Lung (tissue), 12 donors: ENCODE data around the gene HYI. TPM values are rescaled to one million over a fixed set of nuclear protein-coding genes. Genes with fewer than 3 reads are reported as not detected.
A peak's percentile ranks its signal among the peaks of the same experiment; 100 is the strongest.

Experiments
- ATAC-seq: fragments of 200-7000 bp; cut with Tn5 transposase; one replicate; pipeline ENCODE4 v1.9.1; 2020; ENCODE audit warnings: moderate number of reproducible peaks; ENCODE audit not compliant: insufficient read depth, low FRiP score
- DNase-seq, 3 donors: peaks; one replicate each; pipeline ENCODE4 v3.0.0-alpha.2; 2013 to 2017
- H3K27ac ChIP-seq, 2 donors: one replicate each; pipeline ENCODE4 v1.5.1; 2013; ENCODE audit warnings: mild to moderate bottlenecking in 2 of 2, moderate library complexity in 2 of 2, control low read depth in 1 of 2, inconsistent platforms in 1 of 2, low read depth in 1 of 2, low read length in 1 of 2
- H3K27me3 ChIP-seq, 3 donors: one replicate each; pipeline ENCODE4 v1.5.1; 2013; ENCODE audit warnings: low read length in 2 of 3; ENCODE audit not compliant: control insufficient read depth in 3 of 3, insufficient read depth in 3 of 3
- H3K36me3 ChIP-seq, 4 donors: one replicate each; pipeline ENCODE4 v1.5.1; 2013; ENCODE audit warnings: low read length in 4 of 4, mild to moderate bottlenecking in 1 of 4, moderate library complexity in 1 of 4; ENCODE audit not compliant: control insufficient read depth in 4 of 4, insufficient read depth in 4 of 4
- H3K4me1 ChIP-seq, 5 donors: one replicate each; pipeline ENCODE4 v1.5.1; 2013; ENCODE audit warnings: low read length in 5 of 5, mild to moderate bottlenecking in 2 of 5, moderate library complexity in 1 of 5; ENCODE audit not compliant: control insufficient read depth in 5 of 5, insufficient read depth in 5 of 5
- H3K4me3 ChIP-seq: one replicate; pipeline ENCODE4 v1.5.1; 2013; ENCODE audit warnings: mild to moderate bottlenecking, control low read depth, moderate library complexity
- H3K9ac ChIP-seq, 2 donors: one replicate each; pipeline ENCODE4 v1.5.1; 2013; ENCODE audit warnings: low read length in 2 of 2, control low read depth in 1 of 2; ENCODE audit not compliant: insufficient read depth in 1 of 2
- H3K9me3 ChIP-seq, 4 donors: one replicate each; pipeline ENCODE4 v1.5.1; 2013; ENCODE audit warnings: low read length in 3 of 4, mild to moderate bottlenecking in 1 of 4, moderate library complexity in 1 of 4; ENCODE audit not compliant: control insufficient read depth in 4 of 4, insufficient read depth in 3 of 4
- WGBS, 2 donors: extraction: QIAGEN DNeasy Blood & Tissue Kit; methylation state at CpG; one replicate each; pipeline ENCODE4 v1.1.7; 2013; 5-methylcytosine and 5-hydroxymethylcytosine counted together
- polyA plus RNA-seq, 2 donors: library from polyadenylated mRNA; stranded (reverse); fragments of 200-250 nt; gene quantifications; one replicate each; pipeline ENCODE4 v1.2.1, GENCODE V29; 2013
- total RNA-seq, 2 donors: library from RNA; depleted of rRNA in 1 of 2; stranded (reverse); fragments of >200 nt in 1 of 2; gene quantifications; one replicate each; pipeline ENCODE4 v1.2.1, GENCODE V29; 2014 to 2021
- TF ChIP-seq, protein P1 (sequence below): IDR thresholded peaks from 2 replicates; pipeline ENCODE4 v1.5.1; 2012; ENCODE audit warnings: mild to moderate bottlenecking; ENCODE audit errors: control extremely low read depth, extremely low read depth
- donor health status: control.
- donor health status: control.
- donor health status: Bipolar disorder and iron deficiency.
- donor health status: healthy.
- donor health status: DM: yes; HTN: yes; CAD: no.

The HYI gene
- total and polyA plus RNA-seq, 4 donors = 35.8 to 103 (median 69.4) TPM

DNA sequence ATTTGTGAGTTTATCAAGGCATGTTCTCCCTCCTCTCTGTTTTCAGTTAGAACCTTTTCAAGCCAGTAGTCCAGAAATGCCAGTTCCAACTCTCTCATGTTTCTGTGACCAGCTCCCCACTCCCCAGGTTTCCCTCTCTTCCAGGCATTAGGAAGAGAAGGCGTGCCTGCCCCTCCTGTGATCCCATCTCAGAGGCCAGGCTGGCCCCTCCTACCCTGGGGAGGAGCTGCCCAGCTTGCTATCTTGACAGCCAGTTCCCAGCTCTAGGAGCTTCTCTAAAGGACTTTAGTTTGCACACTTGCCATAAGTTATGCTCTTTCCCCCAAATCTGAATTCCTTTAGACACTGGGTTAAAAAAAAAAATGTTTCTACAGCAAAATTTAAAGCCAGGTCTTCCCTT is 8.9 kb downstream of the HYI start:
- Histone ChIP-seq H3K36me3 (peaks cover 7 to 83% (median 55%) of the 10 kb centered on the region in 4 donors), H3K27me3 (no peaks in the 10 kb centered on the region), H3K9me3 (no peaks in the 10 kb centered on the region), H3K4me1 (peaks cover 0 to 5% (median 0%) of the 10 kb centered on the region in 5 donors), H3K4me3 (no peak overlapping the region), H3K9ac (no peak overlapping the region), H3K27ac (no peak overlapping the region)
- DNase-seq (peak; percentile 14 to 34 (median 30)), ATAC-seq (no peak)
- TF ChIP-seq, protein P1, sequence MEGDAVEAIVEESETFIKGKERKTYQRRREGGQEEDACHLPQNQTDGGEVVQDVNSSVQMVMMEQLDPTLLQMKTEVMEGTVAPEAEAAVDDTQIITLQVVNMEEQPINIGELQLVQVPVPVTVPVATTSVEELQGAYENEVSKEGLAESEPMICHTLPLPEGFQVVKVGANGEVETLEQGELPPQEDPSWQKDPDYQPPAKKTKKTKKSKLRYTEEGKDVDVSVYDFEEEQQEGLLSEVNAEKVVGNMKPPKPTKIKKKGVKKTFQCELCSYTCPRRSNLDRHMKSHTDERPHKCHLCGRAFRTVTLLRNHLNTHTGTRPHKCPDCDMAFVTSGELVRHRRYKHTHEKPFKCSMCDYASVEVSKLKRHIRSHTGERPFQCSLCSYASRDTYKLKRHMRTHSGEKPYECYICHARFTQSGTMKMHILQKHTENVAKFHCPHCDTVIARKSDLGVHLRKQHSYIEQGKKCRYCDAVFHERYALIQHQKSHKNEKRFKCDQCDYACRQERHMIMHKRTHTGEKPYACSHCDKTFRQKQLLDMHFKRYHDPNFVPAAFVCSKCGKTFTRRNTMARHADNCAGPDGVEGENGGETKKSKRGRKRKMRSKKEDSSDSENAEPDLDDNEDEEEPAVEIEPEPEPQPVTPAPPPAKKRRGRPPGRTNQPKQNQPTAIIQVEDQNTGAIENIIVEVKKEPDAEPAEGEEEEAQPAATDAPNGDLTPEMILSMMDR = no peak
- 74 to 100% methylated on average over 1 of the region's 1 CpG for WGBS, 2 donors

DNA sequence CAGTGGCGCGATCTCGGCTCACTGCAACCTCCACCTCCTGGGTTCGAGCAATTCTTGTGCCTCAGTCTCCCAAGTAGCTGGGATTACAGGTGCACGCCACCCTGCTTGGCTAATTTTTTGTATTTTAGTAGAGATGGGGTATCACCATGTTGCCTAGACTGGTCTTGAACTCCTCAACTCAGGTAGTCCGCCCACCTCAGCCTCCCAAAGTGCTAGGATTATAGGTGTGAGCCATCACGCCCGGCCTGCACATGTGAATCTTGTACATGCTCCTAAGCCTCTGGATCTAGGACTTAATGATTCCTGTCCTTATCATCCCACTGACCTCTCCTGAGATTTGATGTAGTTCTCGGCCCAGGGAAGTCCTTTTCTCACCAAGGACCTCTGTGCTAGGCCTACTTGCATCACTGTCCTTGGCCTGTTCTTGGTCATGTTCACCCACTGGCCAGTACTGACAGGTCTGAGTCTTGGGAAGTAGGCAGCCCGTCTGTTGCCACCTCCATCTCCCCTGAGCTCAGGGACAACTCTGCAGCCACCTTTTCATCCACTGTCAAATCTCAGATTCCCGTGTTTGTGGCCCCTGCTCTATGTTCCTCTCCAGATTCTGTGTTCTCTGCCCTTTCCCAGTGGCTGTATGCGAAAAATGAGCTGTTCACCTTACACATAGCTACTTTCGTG is 9.4 kb downstream of the HYI start:
- no peak overlapping the region for H3K4me3 ChIP-seq
- no peak overlapping the region for H3K9ac ChIP-seq
- 94 to 96% methylated on average over 13 of the region's 13 CpGs for WGBS, 2 donors
- H3K27ac ChIP-seq = no peak overlapping the region
- H3K9me3 ChIP-seq = no peaks in the 10 kb centered on the region
- TF ChIP-seq, protein P1 = no peak
- H3K27me3 ChIP-seq = no peaks in the 10 kb centered on the region
- ATAC-seq (no peak), DNase-seq (peak in 1 of 3 donors; percentile 1)
- peaks cover 0 to 5% (median 0%) of the 10 kb centered on the region in 5 donors for H3K4me1 ChIP-seq
- peaks cover 8 to 82% (median 51%) of the 10 kb centered on the region in 4 donors for H3K36me3 ChIP-seq

DNA sequence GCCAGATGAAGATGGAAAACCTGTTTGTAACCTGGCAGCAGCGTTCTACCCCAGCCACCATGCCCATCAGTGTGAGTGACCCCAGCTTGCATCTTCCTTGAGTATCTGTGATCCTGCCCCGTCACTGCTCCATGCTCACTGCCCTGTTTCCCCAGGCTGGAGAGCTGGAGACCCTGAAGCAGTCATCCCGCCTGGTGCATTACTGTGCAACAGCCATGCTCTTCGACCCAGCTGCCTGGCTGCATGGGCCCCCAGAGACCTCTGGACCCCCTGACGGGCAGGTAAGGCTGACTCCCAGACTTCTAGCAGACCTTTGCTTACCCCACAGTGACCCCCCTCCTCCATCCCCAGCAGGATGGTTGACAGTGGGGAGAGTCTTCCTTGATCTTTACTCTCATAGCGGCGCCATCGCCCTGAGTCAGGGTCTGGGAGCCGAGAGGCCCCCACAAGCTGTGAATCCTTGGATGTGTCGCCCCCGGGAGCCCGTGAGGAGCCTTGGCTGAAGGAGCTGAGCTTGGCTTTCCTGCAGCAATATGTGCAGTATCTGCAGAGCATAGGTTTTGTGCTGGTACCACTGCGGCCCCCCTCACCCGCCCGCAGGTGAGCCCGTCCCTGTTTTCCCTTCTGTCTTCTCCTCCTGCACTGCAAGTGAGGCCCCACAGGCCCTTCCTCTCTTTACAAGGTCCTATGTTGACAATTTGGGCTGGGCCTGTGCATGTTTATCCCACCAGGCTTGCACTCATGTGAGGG is 10.4 kb downstream of the HYI start:
- TF ChIP-seq, protein P1 = no peak
- H3K4me1 ChIP-seq = peaks cover 0 to 5% (median 0%) of the 10 kb centered on the region in 5 donors
- DNase-seq (no peak), ATAC-seq (no peak)
- H3K36me3 ChIP-seq = peaks cover 8 to 79% (median 50%) of the 10 kb centered on the region in 4 donors
- no peak overlapping the region for H3K9ac ChIP-seq
- no peaks in the 10 kb centered on the region for H3K9me3 ChIP-seq
- WGBS, 2 donors = 97% methylated on average over 16 of the region's 16 CpGs
- H3K27ac ChIP-seq = no peak overlapping the region
- H3K4me3 ChIP-seq = no peak overlapping the region
- H3K27me3 ChIP-seq = no peaks in the 10 kb centered on the region
